PFSK-1 (cell line): ENCODE measurements around the gene AGPAT3.

Source experiments
- FOXP2 ChIP-seq: optimal IDR thresholded peaks from 2 replicates; pipeline ENCODE3; 2011; ENCODE audit warnings: borderline replicate concordance, control low read depth, inconsistent platforms; ENCODE audit not compliant: insufficient read depth; ENCODE audit errors: extremely low read length, extremely low read depth
- POLR2AphosphoS5 ChIP-seq: IDR thresholded peaks from 2 replicates; pipeline ENCODE4 v1.6.1; 2012; ENCODE audit warnings: low read depth, mild to moderate bottlenecking, control low read depth, low read length, moderate library complexity
- REST ChIP-seq, 2 experiments: IDR thresholded peaks; 2 replicates each; pipeline versions ENCODE4 v1.6.1 to v1.8.0; 2011 to 2012; ENCODE audit warnings: low read depth in 2 of 2, low read length in 2 of 2, control low read depth in 1 of 2, inconsistent platforms in 1 of 2, mild to moderate bottlenecking in 1 of 2, moderate library complexity in 1 of 2; ENCODE audit not compliant: insufficient read depth in 1 of 2
- SIN3A ChIP-seq: IDR thresholded peaks from 2 replicates; pipeline ENCODE4 v1.6.1; 2012; ENCODE audit warnings: mild to moderate bottlenecking, low read length, moderate library complexity, borderline replicate concordance; ENCODE audit not compliant: insufficient read depth
- TAF1 ChIP-seq: IDR thresholded peaks from 2 replicates; pipeline ENCODE4 v1.6.1; 2012; ENCODE audit warnings: low read length, control low read depth, borderline replicate concordance; ENCODE audit not compliant: insufficient read depth

Gene AGPAT3

GRCh38 chr21:43872531-43873197 is 7.6 kb downstream of the AGPAT3 start:
- TF ChIP-seq POLR2AphosphoS5 (no peak), SIN3A (no peak), TAF1 (no peak), REST (IDR thresholded peaks at IDR 0.05; ENCODE audit: insufficient read depth in 1 of 2, low read depth in 2 of 2, low read length in 2 of 2) (no peak), FOXP2 (no peak)

- TF ChIP-seq TAF1 (no peak), SIN3A (no peak), POLR2AphosphoS5 (no peak), REST (IDR thresholded peaks at IDR 0.05; ENCODE audit: insufficient read depth in 1 of 2, low read depth in 2 of 2, low read length in 2 of 2) (no peak), FOXP2 (no peak)
Measured at GRCh38 chr21:43873673-43874072, 8.7 kb downstream of the AGPAT3 start.

- no peak for TF ChIP-seq POLR2AphosphoS5
- no peak for TF ChIP-seq REST (IDR thresholded peaks at IDR 0.05; ENCODE audit: insufficient read depth in 1 of 2, low read depth in 2 of 2, low read length in 2 of 2)
- TF ChIP-seq TAF1, result no peak
- no peak for TF ChIP-seq FOXP2
- TF ChIP-seq SIN3A, result no peak
Measured at GRCh38 chr21:43874085-43874805, 9.2 kb downstream of the AGPAT3 start.

- no peak for TF ChIP-seq TAF1
- no peak for TF ChIP-seq REST (IDR thresholded peaks at IDR 0.05; ENCODE audit: insufficient read depth in 1 of 2, low read depth in 2 of 2, low read length in 2 of 2)
- no peak for TF ChIP-seq SIN3A
Measured at GRCh38 chr21:43876605-43877004, 11.6 kb downstream of the AGPAT3 start.
